ENCODE data around the gene ATG2A.

The ATG2A gene

GRCh38 chr11:64916775-64917662, at the start of gene ATG2A:
Gene ATG2A (minus strand): TSS chr11:64917209. CDS start chr11:64917135, 74 bp downstream.
- in situ Hi-C loops (cut with MboI; ENCODE audit: low sequenced_read_pairs) = no loop called here

DNA sequence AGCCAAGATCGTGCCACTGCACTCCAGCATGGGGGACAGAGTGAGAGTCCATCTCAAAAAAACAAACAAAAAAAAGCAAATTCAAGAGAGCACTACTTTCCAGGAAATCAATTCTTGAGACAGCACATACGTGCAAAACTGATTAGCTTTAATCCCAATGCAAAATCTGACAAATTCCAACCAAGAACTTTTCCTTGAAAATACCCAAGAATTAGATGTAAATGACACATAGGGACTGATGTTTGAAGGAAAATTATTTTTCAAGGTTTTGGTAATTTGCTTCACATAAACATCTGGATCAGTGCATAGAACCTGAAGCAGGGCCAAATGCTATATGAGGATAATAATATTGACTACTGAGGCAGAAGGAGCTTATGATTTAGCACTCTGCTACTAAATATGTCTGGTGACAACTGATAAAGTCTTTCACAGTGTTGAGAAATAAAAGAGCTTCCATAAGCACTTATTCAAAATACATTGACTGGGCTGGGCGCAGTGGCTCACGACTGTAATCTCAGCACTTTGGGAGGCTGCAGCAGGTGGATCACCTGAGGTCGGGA, 46.1 kb upstream of the ATG2A start:
- in situ Hi-C loops (cut with MboI; ENCODE audit: low sequenced_read_pairs) = no loop called here

- in situ Hi-C loops (cut with MboI; ENCODE audit: low sequenced_read_pairs) = no loop called here
Observed at GRCh38 chr11:64960719-64961118, 43.7 kb upstream of the ATG2A start.

- in situ Hi-C loops (cut with MboI; ENCODE audit: low sequenced_read_pairs) = no loop called here
Observed at GRCh38 chr11:64959498-64959897, 42.5 kb upstream of the ATG2A start.

DNA sequence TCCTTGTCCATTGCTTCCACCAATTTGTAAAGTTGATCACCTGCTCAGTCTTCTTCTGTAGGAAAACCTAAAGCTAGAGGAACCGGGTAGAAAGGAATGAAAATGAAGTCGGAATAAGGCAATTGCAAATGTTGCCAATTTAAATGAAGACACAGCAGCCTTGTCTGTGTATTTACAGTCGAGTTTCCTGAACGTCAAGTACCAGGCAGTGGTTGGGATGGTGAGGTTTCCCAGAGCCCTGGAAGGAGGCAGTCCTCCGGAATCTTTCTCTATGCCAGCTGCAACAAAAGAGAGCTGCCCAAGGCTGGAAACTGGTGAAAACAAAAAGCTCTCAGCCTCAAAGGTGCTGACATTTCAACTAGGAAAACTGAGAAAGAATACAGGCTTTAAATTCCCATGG, 37.2 kb upstream of the ATG2A start:
- in situ Hi-C loops (cut with MboI; ENCODE audit: low sequenced_read_pairs) = no loop called here

- in situ Hi-C loops (cut with MboI; ENCODE audit: low sequenced_read_pairs) = no loop called here
Observed at GRCh38 chr11:64951529-64951928, 34.5 kb upstream of the ATG2A start.

DNA sequence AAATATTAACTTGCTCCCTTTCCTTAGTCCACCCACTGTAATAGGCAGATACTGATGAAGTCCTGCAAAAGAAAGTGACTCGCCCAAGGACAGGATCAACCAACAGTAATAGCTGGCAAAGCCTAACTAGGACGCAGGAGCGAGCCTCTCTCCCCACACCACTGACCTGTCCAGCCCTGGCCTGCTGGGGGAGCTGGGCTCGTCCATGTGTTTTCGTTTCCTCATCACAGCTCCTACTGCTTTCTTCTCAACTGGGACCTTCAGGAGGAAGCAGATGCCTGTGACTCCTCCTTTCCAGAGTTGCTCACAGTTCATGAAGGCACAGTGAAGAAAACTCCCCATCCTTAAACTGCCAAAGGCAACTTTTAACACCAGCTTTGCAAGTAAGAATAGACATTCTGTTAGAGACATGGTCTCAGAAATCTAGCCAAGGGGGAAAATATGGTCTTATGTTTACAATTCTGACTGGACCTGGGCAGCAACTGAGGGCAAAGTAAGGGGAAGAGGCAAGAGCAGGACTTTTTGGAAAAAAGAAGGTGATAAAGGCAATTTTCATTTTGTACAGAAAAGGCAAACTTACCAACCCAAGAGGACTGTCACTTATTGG, 30.3 kb upstream of the ATG2A start:
- in situ Hi-C loops (cut with MboI; ENCODE audit: low sequenced_read_pairs) = no loop called here

DNA sequence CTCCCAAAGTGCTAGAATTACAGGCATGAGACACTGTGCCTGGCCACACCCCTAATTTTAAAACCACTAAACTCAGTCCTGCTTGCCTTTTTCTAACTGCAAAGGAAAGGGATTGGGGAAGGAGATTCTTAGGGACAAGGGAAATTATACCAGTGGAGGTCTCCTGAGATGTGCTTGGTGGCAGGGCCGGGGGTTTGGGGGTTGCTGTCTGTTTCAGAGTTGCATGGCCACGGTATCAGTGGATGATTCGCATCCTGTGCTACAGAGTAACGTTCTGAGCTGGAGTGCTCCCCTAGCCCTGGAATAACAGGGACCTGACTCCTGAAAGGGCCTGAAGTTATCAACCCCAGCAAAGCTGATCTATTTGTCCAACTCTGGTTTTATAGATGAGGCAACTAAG, 19.5 kb upstream of the ATG2A start:
- in situ Hi-C loops (cut with MboI; ENCODE audit: low sequenced_read_pairs) = no loop called here

GRCh38 chr11:64935359-64936081, 18.5 kb upstream of the ATG2A start, which contains the start of gene GPHA2:
Gene GPHA2 (minus strand): TSS chr11:64935893. CDS start chr11:64935460, 433 bp downstream.
- in situ Hi-C loops (cut with MboI; ENCODE audit: low sequenced_read_pairs) = no loop called here

GRCh38 chr11:64934682-64935358, 17.8 kb upstream of the ATG2A start:
- in situ Hi-C loops (cut with MboI; ENCODE audit: low sequenced_read_pairs) = no loop called here

GRCh38 chr11:64933935-64934681, 17.1 kb upstream of the ATG2A start:
- in situ Hi-C loops (cut with MboI; ENCODE audit: low sequenced_read_pairs) = no loop called here

GRCh38 chr11:64933213-64933934, 16.4 kb upstream of the ATG2A start:
- in situ Hi-C loops (cut with MboI; ENCODE audit: low sequenced_read_pairs) = no loop called here

- in situ Hi-C loops (cut with MboI; ENCODE audit: low sequenced_read_pairs) = no loop called here
Observed at GRCh38 chr11:64932324-64932723, 15.3 kb upstream of the ATG2A start.

- in situ Hi-C loops (cut with MboI; ENCODE audit: low sequenced_read_pairs) = no loop called here
Observed at GRCh38 chr11:64931290-64931689, 14.3 kb upstream of the ATG2A start.

DNA sequence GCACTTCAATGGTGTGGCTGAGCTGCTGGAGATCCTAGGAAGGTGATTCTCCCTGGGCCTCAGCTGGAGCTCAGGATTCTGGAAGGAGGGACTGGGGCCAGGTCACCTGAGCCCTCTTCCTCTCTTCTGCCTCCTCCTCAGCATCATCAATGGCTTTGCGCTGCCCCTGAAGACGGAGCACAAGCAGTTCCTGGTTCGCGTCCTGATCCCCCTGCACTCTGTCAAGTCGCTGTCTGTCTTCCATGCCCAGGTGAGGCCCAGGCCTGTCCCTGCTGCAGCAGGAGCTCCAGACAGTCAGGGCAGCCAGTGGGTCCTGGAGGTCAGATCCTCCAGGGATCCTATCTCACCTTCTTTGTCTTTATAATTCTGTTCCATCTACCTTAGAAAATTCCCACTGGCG, 13.3 kb upstream of the ATG2A start:
- in situ Hi-C loops (cut with MboI; ENCODE audit: low sequenced_read_pairs) = no loop called here

- in situ Hi-C loops (cut with MboI; ENCODE audit: low sequenced_read_pairs) = no loop called here
Observed at GRCh38 chr11:64929625-64930024, 12.6 kb upstream of the ATG2A start.

- in situ Hi-C loops (cut with MboI; ENCODE audit: low sequenced_read_pairs) = no loop called here
Observed at GRCh38 chr11:64928957-64929356, 11.9 kb upstream of the ATG2A start.

- in situ Hi-C loops (cut with MboI; ENCODE audit: low sequenced_read_pairs) = no loop called here
Observed at GRCh38 chr11:64926689-64927088, 9.7 kb upstream of the ATG2A start.
